CD4-positive, alpha-beta T cell treated with Interleukin-4 for 4 hours (primary cell): ENCODE data around the gene CHD2.

Source experiments
- DNase-seq: peaks from one replicate; pipeline ENCODE4 v3.0.0-alpha.2; 2020

The CHD2 gene

GRCh38 chr15:92932946-92933649, 33.0 kb downstream of the CHD2 start:
- no peak for DNase-seq

DNA sequence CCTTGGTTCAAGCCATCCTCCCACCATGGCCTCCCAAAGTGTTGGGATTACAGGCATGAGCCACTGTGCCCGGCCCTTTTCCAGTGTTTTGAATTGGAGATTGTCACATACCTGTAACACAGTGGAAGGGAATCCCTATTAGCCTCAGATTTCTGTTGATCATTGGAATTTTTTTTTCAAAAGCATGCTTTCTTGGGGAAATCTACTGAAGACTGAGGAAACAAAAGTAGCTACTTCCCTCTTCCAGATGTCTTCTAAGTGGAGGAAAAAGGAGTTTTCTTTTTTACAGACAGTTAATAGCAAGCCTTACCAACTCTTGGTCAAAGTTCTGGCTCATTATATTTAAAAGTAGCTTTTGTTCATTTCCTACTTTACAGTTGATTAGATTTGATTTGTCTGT, 33.7 kb downstream of the CHD2 start:
- no peak for DNase-seq

GRCh38 chr15:92934716-92935115, 34.6 kb downstream of the CHD2 start:
- no peak for DNase-seq

DNA sequence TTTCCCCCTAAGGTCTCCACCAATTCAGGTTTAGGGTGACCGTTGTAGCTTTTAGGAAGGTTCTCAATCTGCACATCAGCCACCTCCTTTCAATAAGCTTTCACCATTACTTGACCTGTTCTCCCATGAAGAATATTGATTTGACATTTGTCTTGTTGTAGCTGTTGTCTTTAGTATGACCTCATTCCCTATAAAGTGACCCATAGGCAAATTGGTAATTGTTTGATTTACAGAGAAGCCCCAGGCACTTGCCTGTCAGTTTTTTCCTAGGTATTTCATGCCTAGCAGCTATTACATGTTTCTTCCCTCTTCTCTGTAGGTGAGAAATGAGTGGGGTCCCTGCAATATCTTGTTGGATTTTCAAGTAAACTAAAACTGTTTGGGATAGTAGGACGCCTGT, 36.0 kb downstream of the CHD2 start:
- DNase-seq: no peak

- DNase-seq: no peak
These were observed 36.6 kb downstream of the CHD2 start for GRCh38 chr15:92936693-92937092.

GRCh38 chr15:92937901-92938300, 37.8 kb downstream of the CHD2 start:
- DNase-seq: no peak

DNA sequence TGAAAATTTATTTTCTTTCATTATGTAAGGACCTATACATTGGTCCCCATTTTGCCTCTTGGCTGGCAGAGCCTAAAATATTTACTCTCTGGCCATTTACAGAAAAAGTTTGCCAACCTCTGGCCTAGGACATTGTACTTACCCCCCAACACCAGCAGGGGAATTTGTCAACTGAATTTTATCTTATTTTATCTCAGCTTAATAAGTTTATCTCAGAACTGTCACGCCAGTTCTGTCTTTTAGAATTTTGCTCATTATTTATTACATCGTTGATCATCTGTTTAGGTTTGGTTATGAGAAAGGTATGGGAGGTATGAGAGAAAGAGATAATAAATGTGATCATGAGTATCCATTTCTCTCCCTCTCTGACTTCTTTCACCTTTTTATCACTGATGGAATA, 38.3 kb downstream of the CHD2 start:
- no peak for DNase-seq

- no peak for DNase-seq
These were observed 41.5 kb downstream of the CHD2 start for GRCh38 chr15:92941668-92942067.

DNA sequence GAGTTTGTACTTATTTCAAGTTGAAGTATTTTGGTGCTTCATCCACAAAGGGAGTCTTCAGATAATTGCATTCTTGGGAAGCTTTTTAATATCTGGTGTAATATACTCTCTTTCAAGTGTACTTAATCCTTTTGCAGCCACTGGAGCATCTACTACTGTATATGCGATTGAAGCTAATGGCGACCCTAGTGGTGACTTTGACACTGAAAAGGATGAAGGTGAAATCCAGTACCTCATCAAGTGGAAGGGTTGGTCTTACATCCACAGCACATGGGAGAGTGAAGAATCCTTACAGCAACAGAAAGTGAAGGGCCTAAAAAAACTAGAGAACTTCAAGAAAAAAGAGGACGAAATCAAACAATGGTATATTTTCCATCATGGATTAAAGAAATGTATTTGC, 42.6 kb downstream of the CHD2 start:
- DNase-seq: no peak

DNA sequence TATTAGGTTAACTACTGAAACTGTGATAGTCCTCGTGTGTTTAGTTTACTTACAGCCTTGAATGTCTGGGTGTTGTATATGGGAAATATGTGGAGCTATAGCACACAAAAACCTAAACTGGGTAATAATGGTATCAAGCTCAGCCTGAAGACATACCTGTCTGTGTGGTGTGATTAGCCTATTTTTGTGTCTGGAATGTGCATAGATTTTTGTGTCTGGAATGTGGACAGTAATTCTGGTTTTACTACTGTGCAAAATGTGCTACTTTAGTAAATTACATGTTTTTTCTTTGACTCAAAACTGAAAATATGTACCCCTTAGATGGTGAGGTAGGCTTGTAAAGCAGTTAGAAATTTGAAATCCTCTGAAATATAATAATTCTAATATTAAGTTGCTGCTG, 43.5 kb downstream of the CHD2 start:
- DNase-seq: no peak

DNA sequence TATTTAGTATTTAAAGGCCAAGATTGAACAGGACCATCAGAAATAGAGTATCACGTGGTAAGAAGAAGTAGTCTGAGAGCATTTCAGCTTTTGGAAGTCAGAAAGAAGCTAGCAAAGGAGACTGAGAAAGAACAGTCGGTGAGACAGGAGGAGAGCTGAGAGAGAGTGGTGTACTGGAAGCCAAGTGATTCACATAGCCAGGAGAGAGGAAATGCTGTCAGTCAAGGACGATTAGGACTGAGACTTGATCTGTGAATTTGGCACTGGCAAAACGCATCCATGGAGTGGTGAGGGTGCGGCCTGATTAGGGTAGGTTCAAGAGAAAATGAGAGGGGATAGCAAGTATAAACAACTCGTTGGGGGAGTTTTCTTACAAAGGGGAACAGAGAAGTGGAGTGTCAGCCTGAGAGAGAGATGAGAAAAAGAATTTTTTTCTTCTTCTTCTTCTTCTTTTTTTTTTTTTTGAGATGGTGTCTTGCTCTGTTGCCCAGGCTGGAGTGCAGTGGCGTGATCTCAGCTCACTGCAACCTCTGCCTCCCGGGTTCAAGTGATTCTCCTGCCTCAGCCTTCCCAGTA, 44.9 kb downstream of the CHD2 start:
- no peak for DNase-seq

- no peak for DNase-seq
These were observed 47.1 kb downstream of the CHD2 start for GRCh38 chr15:92947071-92947730.

- no peak for DNase-seq
These were observed 49.6 kb downstream of the CHD2 start for GRCh38 chr15:92949604-92950249.

GRCh38 chr15:92951800-92952457, 51.8 kb downstream of the CHD2 start:
- no peak for DNase-seq

DNA sequence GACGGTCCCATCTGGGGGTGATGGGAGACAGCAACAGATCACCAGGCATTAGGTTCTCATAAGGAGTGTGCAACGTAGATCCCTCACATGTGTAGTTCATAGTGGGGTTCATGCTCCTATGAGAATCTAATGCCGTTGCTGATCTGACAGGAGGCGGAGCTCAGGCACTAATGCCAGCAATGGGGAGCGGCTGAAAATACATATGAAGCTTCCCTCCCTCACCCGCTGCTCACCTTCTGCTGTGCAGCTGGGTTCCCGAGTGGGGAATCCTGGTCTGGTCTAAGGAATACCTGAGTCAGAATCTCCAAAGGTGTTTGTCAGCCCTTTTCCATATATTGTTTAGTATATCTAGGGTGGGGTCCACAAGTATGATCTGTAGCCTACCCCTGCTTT, 52.3 kb downstream of the CHD2 start:
- no peak for DNase-seq

DNA sequence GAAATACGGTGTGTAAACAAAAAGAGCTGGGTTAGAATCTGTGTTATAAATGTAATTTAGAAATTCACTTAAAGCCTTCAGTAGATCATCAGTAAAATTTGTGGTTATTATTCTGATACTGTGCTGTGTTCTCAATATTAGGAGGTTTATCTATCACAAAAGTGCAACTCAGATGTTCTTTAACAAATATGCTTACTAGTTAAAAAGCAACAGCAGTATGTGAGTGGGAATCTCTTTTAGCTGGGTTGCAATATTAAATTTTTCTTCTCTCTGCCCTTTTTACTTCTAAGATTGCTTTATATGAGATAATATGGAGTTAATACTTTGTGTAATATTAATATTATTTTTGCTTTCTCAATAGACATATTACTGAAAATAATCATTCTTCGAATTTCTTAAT, 53.4 kb downstream of the CHD2 start:
- no peak for DNase-seq

GRCh38 chr15:92954002-92954401, 53.9 kb downstream of the CHD2 start:
- DNase-seq: no peak

DNA sequence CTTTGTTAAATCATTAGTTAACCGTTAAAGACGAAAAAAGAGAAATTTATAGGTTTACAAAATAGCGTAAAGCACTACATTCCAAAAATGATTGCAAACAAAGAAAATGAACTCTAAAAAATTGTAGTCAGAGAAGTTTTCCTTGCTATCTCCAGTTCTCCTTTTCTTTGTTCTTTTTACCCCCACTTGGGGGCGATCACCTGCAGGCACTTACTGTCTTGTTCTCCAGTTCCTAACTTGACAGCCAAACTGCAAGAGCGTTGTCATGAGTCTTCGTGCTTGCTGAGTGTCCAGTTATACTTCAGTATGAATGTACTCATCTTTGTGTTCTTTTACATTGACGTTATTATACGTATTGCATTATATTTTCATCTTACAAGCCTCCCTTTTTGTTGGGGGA, 54.5 kb downstream of the CHD2 start:
- DNase-seq: no peak

DNA sequence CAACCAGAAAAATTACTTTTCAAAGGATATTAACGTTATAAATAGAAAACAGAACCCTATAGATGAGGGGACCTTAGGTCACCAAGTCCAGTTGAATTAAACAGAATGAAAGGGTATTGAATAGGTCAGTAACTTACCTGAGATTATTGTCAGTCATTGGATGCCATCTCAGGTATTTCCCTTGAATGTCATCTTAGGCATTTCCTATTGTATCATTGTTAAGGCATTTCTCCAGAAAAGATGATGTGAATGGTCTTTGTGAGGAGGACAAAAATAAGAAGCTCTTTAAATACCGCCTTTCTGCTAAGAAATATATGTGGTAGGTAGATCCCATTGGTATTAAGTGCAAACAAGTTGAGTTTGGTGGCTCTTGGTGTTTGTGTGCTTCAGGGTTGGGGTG, 55.6 kb downstream of the CHD2 start:
- DNase-seq: no peak

GRCh38 chr15:92958105-92958504, 58.0 kb downstream of the CHD2 start:
- DNase-seq: peak; percentile 79

DNA sequence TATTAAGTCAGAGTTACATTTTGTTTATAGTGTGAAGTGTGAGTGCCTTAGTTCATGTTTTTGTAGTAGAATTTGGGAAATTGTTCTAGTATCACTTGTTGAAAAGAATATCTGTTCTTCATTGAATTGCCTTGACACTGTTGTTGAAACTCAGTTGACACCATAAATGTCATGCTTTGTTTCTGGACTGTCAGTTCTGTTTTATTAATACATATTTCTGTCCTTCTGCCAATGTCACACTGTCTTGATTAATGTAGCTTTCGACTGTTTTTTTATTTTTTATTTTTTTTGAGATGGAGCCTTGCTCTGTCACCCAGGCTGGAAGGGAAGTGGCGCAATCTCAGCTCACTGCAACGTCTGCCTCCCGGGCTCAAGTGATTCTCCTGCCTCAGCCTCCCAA, 59.1 kb downstream of the CHD2 start:
- DNase-seq: no peak

GRCh38 chr15:92960996-92961681, 61.0 kb downstream of the CHD2 start:
- no peak for DNase-seq

DNA sequence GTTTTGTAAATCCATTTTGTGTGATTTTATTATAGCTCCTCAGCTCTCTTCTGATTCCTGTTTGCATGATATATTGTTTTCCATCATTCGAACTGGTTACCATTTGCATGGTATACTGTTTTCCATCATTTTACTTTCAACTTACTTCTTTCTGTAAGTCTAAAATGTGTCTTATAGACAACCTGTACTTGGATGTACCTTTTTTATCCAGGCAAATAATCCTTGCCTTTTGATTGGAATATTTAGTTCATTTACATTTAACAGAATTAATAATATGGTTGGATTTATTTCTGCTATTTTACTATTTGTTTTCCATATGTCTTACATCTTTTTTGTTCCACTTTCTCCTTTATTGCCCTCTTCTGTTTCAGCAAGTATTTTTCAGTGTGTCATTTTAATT, 62.8 kb downstream of the CHD2 start:
- no peak for DNase-seq
